NCI-H2196 (cell line): Measurements from ENCODE around the gene MTMR1.

Experiments
- DNase-seq: peaks from one replicate; lab custom pipeline; 2025; ENCODE audit not compliant: unreplicated experiment; lab: John Stamatoyannopoulos, UW

MTMR1 gene

GRCh38 chrX:150761819-150762216 is 68.6 kb downstream of the MTMR1 start:
- no peak for DNase-seq

GRCh38 chrX:150762258-150763165 is 69.3 kb downstream of the MTMR1 start:
- DNase-seq: no peak

GRCh38 chrX:150763303-150763797 is 70.2 kb downstream of the MTMR1 start:
- DNase-seq: no peak

GRCh38 chrX:150763810-150764209 is 70.6 kb downstream of the MTMR1 start:
- no peak for DNase-seq

- no peak for DNase-seq
Measured at GRCh38 chrX:150765237-150765636, 72.0 kb downstream of the MTMR1 start.

- DNase-seq: no peak
Measured at GRCh38 chrX:150765782-150766350, 72.7 kb downstream of the MTMR1 start.

GRCh38 chrX:150766351-150767044 is 73.3 kb downstream of the MTMR1 start:
- no peak for DNase-seq

- DNase-seq: no peak
Measured at GRCh38 chrX:150767045-150767395, 73.8 kb downstream of the MTMR1 start.

- no peak for DNase-seq
Measured at GRCh38 chrX:150767475-150768131, 74.4 kb downstream of the MTMR1 start.

- DNase-seq: no peak
Measured at GRCh38 chrX:150768132-150768485, 74.9 kb downstream of the MTMR1 start.

GRCh38 chrX:150768580-150769190 is 75.5 kb downstream of the MTMR1 start:
- DNase-seq: no peak

GRCh38 chrX:150769408-150769807 is 76.2 kb downstream of the MTMR1 start:
- no peak for DNase-seq

GRCh38 chrX:150770623-150771022 is 77.4 kb downstream of the MTMR1 start:
- DNase-seq: no peak

GRCh38 chrX:150771116-150771515 is 77.9 kb downstream of the MTMR1 start:
- DNase-seq: no peak

GRCh38 chrX:150772150-150772970 is 79.2 kb downstream of the MTMR1 start:
- DNase-seq: peak; percentile 70

GRCh38 chrX:150773117-150773516 is 79.9 kb downstream of the MTMR1 start:
- DNase-seq: no peak

- DNase-seq: no peak
Measured at GRCh38 chrX:150773634-150774033, 80.4 kb downstream of the MTMR1 start.

GRCh38 chrX:150774798-150775568 is 81.8 kb downstream of the MTMR1 start:
- no peak for DNase-seq

- no peak for DNase-seq
Measured at GRCh38 chrX:150775569-150776350, 82.6 kb downstream of the MTMR1 start.
